Midbrain (tissue), 1 donor: Measurements from ENCODE around the gene GLDN.

Source experiments
- DNase-seq: peaks from one replicate; lab custom pipeline; 2025; lab: John Stamatoyannopoulos, UW

The GLDN gene

GRCh38 chr15:51356983-51357382 lies 15.5 kb downstream of the GLDN start:
- DNase-seq = no peak

- no peak for DNase-seq
Measured at GRCh38 chr15:51359981-51360380, 18.5 kb downstream of the GLDN start.

GRCh38 chr15:51363383-51363782 lies 21.9 kb downstream of the GLDN start:
- DNase-seq = no peak

GRCh38 chr15:51365417-51365816 lies 24.0 kb downstream of the GLDN start:
- DNase-seq = no peak

- no peak for DNase-seq
Measured at GRCh38 chr15:51366071-51366470, 24.6 kb downstream of the GLDN start.

GRCh38 chr15:51366920-51367319 lies 25.5 kb downstream of the GLDN start:
- no peak for DNase-seq

GRCh38 chr15:51367322-51367976 lies 26.0 kb downstream of the GLDN start:
- no peak for DNase-seq

GRCh38 chr15:51368307-51368706 lies 26.9 kb downstream of the GLDN start:
- no peak for DNase-seq

- no peak for DNase-seq
Measured at GRCh38 chr15:51368751-51369450, 27.4 kb downstream of the GLDN start.

- no peak for DNase-seq
Measured at GRCh38 chr15:51369451-51369761, 28.0 kb downstream of the GLDN start.

- no peak for DNase-seq
Measured at GRCh38 chr15:51371266-51371665, 29.8 kb downstream of the GLDN start.

- peak; percentile 45 for DNase-seq
Measured at GRCh38 chr15:51374131-51374530, 32.7 kb downstream of the GLDN start.

GRCh38 chr15:51375966-51376640 lies 34.6 kb downstream of the GLDN start:
- no peak for DNase-seq

GRCh38 chr15:51377038-51377786 lies 35.8 kb downstream of the GLDN start:
- DNase-seq = peak; percentile 62

GRCh38 chr15:51378406-51378805 lies 37.0 kb downstream of the GLDN start:
- no peak for DNase-seq

GRCh38 chr15:51379390-51379789 lies 37.9 kb downstream of the GLDN start:
- peak; percentile 15 for DNase-seq

GRCh38 chr15:51380999-51381806 lies 39.7 kb downstream of the GLDN start:
- DNase-seq = peak; percentile 84

- peak; percentile 43 for DNase-seq
Measured at GRCh38 chr15:51382787-51383186, 41.3 kb downstream of the GLDN start.

- peak; percentile 11 for DNase-seq
Measured at GRCh38 chr15:51386029-51386428, 44.6 kb downstream of the GLDN start.

- no peak for DNase-seq
Measured at GRCh38 chr15:51386486-51386885, 45.0 kb downstream of the GLDN start.

GRCh38 chr15:51386960-51387698 lies 45.7 kb downstream of the GLDN start:
- no peak for DNase-seq
